Activated CD4-positive, alpha-beta T cell treated with anti-CD3 and anti-CD28 coated beads for 1 hour (primary cell): ENCODE results near the gene ARHGEF3.
"Not testable (repeated sequence)": the region's sequence is repeated elsewhere in the genome, so short reads cannot be mapped to it uniquely, and the experiment has no call there.

Experiments used
- DNase-seq: peaks from one replicate; pipeline ENCODE4 v3.0.0-alpha.2; 2020

The ARHGEF3 gene

GRCh38 chr3:56769116-56769707 lies 32.5 kb downstream of the ARHGEF3 start:
- DNase-seq = no peak

GRCh38 chr3:56764904-56765547 lies 36.7 kb downstream of the ARHGEF3 start:
- DNase-seq = no peak

GRCh38 chr3:56764184-56764583 lies 37.6 kb downstream of the ARHGEF3 start:
- no peak for DNase-seq

GRCh38 chr3:56763233-56763632 lies 38.5 kb downstream of the ARHGEF3 start:
- DNase-seq = no peak

- no peak for DNase-seq
Observed at GRCh38 chr3:56762718-56763117, 39.0 kb downstream of the ARHGEF3 start.

- no peak for DNase-seq
Observed at GRCh38 chr3:56761887-56762651, 39.7 kb downstream of the ARHGEF3 start.

- DNase-seq = no peak
Observed at GRCh38 chr3:56761023-56761422, 40.7 kb downstream of the ARHGEF3 start.

- DNase-seq = no peak
Observed at GRCh38 chr3:56759532-56759931, 42.2 kb downstream of the ARHGEF3 start.

GRCh38 chr3:56758539-56758981 lies 43.2 kb downstream of the ARHGEF3 start:
- DNase-seq = peak; percentile 22

- not testable (repeated sequence) for DNase-seq
Observed at GRCh38 chr3:56758042-56758441, 43.7 kb downstream of the ARHGEF3 start.

- DNase-seq = no peak
Observed at GRCh38 chr3:56754741-56755417, 46.9 kb downstream of the ARHGEF3 start.

- no peak for DNase-seq
Observed at GRCh38 chr3:56753206-56753820, 48.4 kb downstream of the ARHGEF3 start.

- DNase-seq = no peak
Observed at GRCh38 chr3:56751056-56751707, 50.6 kb downstream of the ARHGEF3 start.

- DNase-seq = no peak
Observed at GRCh38 chr3:56748663-56749231, 53.0 kb downstream of the ARHGEF3 start.

- DNase-seq = no peak
Observed at GRCh38 chr3:56747150-56747549, 54.6 kb downstream of the ARHGEF3 start.

GRCh38 chr3:56744016-56744415 lies 57.7 kb downstream of the ARHGEF3 start:
- DNase-seq = no peak

- DNase-seq = no peak
Observed at GRCh38 chr3:56742887-56743286, 58.9 kb downstream of the ARHGEF3 start.

GRCh38 chr3:56739036-56739435 lies 62.7 kb downstream of the ARHGEF3 start:
- DNase-seq = no peak

- no peak for DNase-seq
Observed at GRCh38 chr3:56737006-56737405, 64.7 kb downstream of the ARHGEF3 start.

- no peak for DNase-seq
Observed at GRCh38 chr3:56732109-56732508, 69.6 kb downstream of the ARHGEF3 start.

GRCh38 chr3:56725175-56725574 lies 76.6 kb downstream of the ARHGEF3 start:
- DNase-seq = peak; percentile 30

GRCh38 chr3:56724676-56725075 lies 77.1 kb downstream of the ARHGEF3 start:
- no peak for DNase-seq
